ENCODE measurements around the gene MEG3.

The MEG3 gene

GRCh38 chr14:100857233-100857922 lies 31.5 kb downstream of the MEG3 start:
- no peak overlapping the region for H3K4me3 ChIP-seq (ENCODE audit: low read depth, low read length)
- DNase-seq (ENCODE audit: low read depth): no peak
- TF ChIP-seq CTCF (conservative IDR thresholded peaks at IDR 0.05; ENCODE audit: low read depth, low read length): no peak

GRCh38 chr14:100857923-100858837 lies 32.3 kb downstream of the MEG3 start:
- no peak for TF ChIP-seq CTCF (conservative IDR thresholded peaks at IDR 0.05; ENCODE audit: low read depth, low read length)

GRCh38 chr14:100858838-100859220 lies 32.9 kb downstream of the MEG3 start:
- no peak for DNase-seq (ENCODE audit: low read depth)
- no peak for TF ChIP-seq CTCF (conservative IDR thresholded peaks at IDR 0.05; ENCODE audit: low read depth, low read length)
- no peak overlapping the region for H3K4me3 ChIP-seq (ENCODE audit: low read depth, low read length)

More at GRCh38 chr14:100857923-100858837, 32.3 kb downstream of the MEG3 start:
- DNase-seq (ENCODE audit: low read depth): no peak
- no peak overlapping the region for H3K4me3 ChIP-seq (ENCODE audit: low read depth, low read length)

GRCh38 chr14:100859781-100860180 lies 33.9 kb downstream of the MEG3 start:
- H3K4me3 ChIP-seq (ENCODE audit: low read depth, low read length): no peak overlapping the region
- DNase-seq (ENCODE audit: low read depth): no peak
- TF ChIP-seq CTCF (conservative IDR thresholded peaks at IDR 0.05; ENCODE audit: low read depth, low read length): no peak

GRCh38 chr14:100860556-100861187 lies 34.8 kb downstream of the MEG3 start:
- no peak for TF ChIP-seq CTCF (conservative IDR thresholded peaks at IDR 0.05; ENCODE audit: low read depth, low read length)
- no peak overlapping the region for H3K4me3 ChIP-seq (ENCODE audit: low read depth, low read length)
- DNase-seq (ENCODE audit: low read depth): no peak

GRCh38 chr14:100861188-100861936 lies 35.4 kb downstream of the MEG3 start:
- TF ChIP-seq CTCF (conservative IDR thresholded peaks at IDR 0.05; ENCODE audit: low read depth, low read length): no peak
- H3K4me3 ChIP-seq (ENCODE audit: low read depth, low read length): no peak overlapping the region
- DNase-seq (ENCODE audit: low read depth): peak; percentile 58
